Peyer's patch (tissue), 4 donors: Measurements from ENCODE around the gene RIC1.

Source experiments
- POLR2A ChIP-seq, 2 donors: fragments of 450-650 bp; IDR thresholded peaks; one replicate each; pipeline ENCODE4 v1.5.1; 2017; ENCODE audit warnings: antibody characterized with exemption in 2 of 2, mild to moderate bottlenecking in 2 of 2, moderate library complexity in 2 of 2
- TF ChIP-seq, protein P1 (sequence below), 6 experiments: fragments of 450-650 bp in 4 of 6; fragments of 200-600 bp in 2 of 6; sonication (generic) in 1 of 6; IDR thresholded peaks; one replicate each; pipeline ENCODE4 v1.5.1; 2017 to 2019; ENCODE audit warnings: antibody characterized with exemption in 6 of 6, mild to moderate bottlenecking in 3 of 6, moderate library complexity in 1 of 6

DNA sequence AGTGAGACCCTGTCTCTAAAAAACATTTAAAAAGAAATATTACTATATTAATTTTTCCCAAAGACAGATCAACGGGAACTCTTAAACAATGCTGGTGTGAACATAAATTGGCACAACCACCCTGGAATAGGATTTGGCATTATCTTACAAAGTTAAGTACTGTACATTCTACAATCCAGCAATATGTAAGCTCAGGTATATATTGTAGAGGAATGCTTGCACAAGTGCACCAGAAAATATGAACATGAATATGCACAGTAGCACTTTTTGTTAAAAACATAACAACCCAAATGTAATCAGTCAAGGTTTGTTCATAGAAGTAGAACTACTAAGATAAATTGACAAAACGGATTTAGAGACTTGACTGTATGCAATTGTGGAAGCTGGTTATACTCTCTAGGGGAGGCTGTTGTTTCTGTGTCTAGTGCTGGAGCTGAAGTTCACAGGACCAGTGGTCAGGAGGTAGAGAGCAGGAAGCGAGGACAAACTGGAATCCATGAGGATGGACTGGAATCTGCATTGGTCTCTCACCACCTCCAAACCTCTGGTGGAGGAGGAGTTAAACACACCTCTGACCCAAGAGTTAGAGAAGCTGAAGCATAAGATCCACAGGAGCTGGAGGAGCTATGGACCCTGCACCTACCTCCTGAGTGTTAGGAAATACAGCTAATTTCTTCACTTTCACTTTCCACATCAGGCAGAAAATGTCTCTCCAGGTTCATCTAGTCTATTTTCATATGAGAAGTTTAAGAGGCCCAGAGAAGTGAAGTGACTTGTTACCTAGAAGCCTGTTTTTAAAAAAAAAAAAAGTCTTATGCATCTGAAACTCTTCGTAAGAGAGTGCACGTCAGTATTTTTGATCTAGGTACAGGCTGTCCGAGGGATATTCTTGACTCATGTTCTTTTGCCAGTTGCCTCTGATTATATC is 20.3 kb upstream of the RIC1 start:
- TF ChIP-seq, protein P1, sequence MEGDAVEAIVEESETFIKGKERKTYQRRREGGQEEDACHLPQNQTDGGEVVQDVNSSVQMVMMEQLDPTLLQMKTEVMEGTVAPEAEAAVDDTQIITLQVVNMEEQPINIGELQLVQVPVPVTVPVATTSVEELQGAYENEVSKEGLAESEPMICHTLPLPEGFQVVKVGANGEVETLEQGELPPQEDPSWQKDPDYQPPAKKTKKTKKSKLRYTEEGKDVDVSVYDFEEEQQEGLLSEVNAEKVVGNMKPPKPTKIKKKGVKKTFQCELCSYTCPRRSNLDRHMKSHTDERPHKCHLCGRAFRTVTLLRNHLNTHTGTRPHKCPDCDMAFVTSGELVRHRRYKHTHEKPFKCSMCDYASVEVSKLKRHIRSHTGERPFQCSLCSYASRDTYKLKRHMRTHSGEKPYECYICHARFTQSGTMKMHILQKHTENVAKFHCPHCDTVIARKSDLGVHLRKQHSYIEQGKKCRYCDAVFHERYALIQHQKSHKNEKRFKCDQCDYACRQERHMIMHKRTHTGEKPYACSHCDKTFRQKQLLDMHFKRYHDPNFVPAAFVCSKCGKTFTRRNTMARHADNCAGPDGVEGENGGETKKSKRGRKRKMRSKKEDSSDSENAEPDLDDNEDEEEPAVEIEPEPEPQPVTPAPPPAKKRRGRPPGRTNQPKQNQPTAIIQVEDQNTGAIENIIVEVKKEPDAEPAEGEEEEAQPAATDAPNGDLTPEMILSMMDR (IDR thresholded peaks at IDR 0.05) = peak in 1 of 6 experiments; percentile 8
- TF ChIP-seq POLR2A (IDR thresholded peaks at IDR 0.05) = no peak
